Stomach smooth muscle (tissue), 2 donors: ENCODE data around the gene JARID2.

ENCODE experiments used
- H3K27ac ChIP-seq: one replicate; pipeline ENCODE4 v1.7.0; 2013; ENCODE audit warnings: mild to moderate bottlenecking, low read length, inconsistent platforms
- H3K27me3 ChIP-seq, 2 donors: one replicate each; pipeline ENCODE4 v1.7.0; 2013; ENCODE audit warnings: low read length in 2 of 2; ENCODE audit not compliant: insufficient read depth in 2 of 2, control insufficient read depth in 1 of 2
- H3K36me3 ChIP-seq, 2 donors: one replicate each; pipeline ENCODE4 v1.7.0; 2013; ENCODE audit warnings: low read length in 2 of 2; ENCODE audit not compliant: control insufficient read depth in 2 of 2, insufficient read depth in 2 of 2
- H3K4me1 ChIP-seq: one replicate; pipeline ENCODE4 v1.7.0; 2013; ENCODE audit warnings: low read length; ENCODE audit not compliant: control insufficient read depth, insufficient read depth
- H3K4me3 ChIP-seq, 2 donors: one replicate each; pipeline ENCODE4 v1.7.0; 2013; ENCODE audit warnings: low read length in 2 of 2
- H3K9ac ChIP-seq, 2 donors: one replicate each; pipeline ENCODE4 v1.7.0; 2013; ENCODE audit warnings: low read length in 2 of 2, mild to moderate bottlenecking in 1 of 2
- H3K9me3 ChIP-seq, 2 donors: one replicate each; pipeline ENCODE4 v1.7.0; 2013; ENCODE audit warnings: low read length in 2 of 2; ENCODE audit not compliant: control insufficient read depth in 2 of 2
- donor health status: healthy.
- donor health status: Pancreatic carcinoma.

JARID2 gene

DNA sequence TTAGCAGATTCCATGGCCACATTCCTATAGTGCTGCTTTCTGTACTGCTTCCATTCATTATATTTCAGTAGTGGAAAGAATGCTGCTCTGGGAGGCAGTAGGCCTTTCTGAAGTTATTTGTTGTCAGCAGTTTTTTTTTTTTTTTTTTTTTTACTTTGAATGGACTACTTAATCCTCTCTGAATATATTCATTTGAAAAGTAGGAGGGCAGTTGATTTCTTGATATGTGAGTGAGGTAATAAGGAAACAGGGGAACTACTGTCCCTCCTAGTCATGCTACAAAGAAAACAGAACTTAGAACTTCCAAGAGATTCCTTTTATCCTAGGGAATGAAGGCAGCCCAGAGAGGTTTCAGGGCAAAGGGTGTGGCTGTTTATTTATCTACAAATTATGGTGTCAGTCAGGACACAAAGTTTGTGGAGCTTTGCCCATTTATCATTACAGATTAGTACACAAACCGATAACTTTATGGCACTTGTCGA, 155.9 kb downstream of the JARID2 start:
- H3K4me1 ChIP-seq = peaks cover 26% of the 10 kb centered on the region
- H3K9ac ChIP-seq = no peak overlapping the region
- no peak overlapping the region for H3K27ac ChIP-seq
- no peaks in the 10 kb centered on the region for H3K27me3 ChIP-seq
- no peak overlapping the region for H3K4me3 ChIP-seq
- H3K36me3 ChIP-seq = no peaks in the 10 kb centered on the region
- no peaks in the 10 kb centered on the region for H3K9me3 ChIP-seq

DNA sequence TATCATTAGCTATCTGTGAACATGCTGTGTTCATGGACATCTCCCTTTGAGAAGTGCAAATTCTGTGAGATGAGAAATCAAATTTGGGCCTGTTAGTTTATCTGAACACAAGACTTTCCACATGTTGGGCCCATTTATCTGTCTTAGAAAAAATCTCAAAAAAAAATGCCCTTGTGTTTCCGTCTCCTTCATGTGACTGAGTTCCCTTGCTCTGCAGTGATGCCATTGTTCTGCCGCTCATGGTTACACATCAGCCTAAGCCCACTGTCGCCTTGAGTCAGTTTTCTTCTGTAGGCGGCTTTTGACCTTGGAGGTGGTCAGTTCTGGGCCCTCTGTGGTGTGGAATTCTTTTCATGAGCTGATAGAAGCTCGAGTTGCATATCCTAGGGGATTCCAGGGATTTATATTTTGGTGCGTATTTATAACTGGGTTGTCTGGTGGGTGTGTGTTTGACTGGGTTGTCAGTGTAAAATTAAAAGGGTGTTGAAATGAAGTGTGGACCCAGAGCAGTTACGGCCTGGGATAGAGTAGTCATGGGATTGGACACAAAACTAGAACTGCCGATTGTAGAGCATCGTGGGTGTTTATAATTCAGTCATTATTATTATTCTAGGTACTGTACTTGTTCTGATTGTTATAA, 156.7 kb downstream of the JARID2 start:
- no peak overlapping the region for H3K9ac ChIP-seq
- no peaks in the 10 kb centered on the region for H3K27me3 ChIP-seq
- no peak overlapping the region for H3K4me3 ChIP-seq
- H3K36me3 ChIP-seq = no peaks in the 10 kb centered on the region
- H3K27ac ChIP-seq = no peak overlapping the region
- peaks cover 26% of the 10 kb centered on the region for H3K4me1 ChIP-seq
- no peaks in the 10 kb centered on the region for H3K9me3 ChIP-seq

DNA sequence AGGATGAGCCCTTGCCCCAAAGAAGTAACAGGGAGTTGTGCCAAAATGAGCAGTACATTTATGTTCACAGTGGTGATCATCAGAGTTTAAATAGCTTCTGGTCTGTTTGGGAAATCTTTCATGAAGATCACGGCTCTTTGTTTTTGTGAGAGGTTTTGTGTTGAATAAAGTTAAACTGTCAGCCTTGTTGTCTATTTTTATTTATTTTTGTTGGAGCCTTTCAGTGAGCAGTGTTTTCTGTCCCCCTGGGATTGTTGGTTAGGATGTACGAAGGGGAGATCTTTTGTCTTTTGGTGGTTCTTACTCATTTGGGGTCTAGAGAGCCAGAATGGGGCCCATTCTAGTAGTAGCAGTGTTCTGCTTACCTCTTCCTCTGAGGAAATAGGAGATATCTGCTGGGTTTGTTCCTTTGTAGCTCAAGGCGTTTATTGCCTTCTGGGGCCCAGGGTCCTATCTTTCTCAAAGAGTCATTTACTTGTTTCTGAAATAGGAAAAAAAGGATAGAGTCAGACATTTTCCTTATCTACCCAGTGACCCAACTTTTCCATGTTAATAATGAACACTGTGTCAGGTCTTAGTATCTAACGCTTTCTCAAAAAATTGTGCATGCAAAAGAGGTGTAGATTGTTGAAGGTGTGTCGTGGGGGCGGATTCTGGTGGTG, 157.4 kb downstream of the JARID2 start:
- H3K9me3 ChIP-seq = no peaks in the 10 kb centered on the region
- H3K36me3 ChIP-seq = no peaks in the 10 kb centered on the region
- no peaks in the 10 kb centered on the region for H3K27me3 ChIP-seq
- no peak overlapping the region for H3K27ac ChIP-seq
- H3K9ac ChIP-seq = no peak overlapping the region
- H3K4me1 ChIP-seq = peaks cover 26% of the 10 kb centered on the region
- H3K4me3 ChIP-seq = no peak overlapping the region

- Histone ChIP-seq H3K4me3 (no peak overlapping the region), H3K9me3 (no peaks in the 10 kb centered on the region), H3K36me3 (no peaks in the 10 kb centered on the region), H3K9ac (no peak overlapping the region), H3K27me3 (no peaks in the 10 kb centered on the region), H3K4me1 (peaks cover 25% of the 10 kb centered on the region), H3K27ac (no peak overlapping the region)
Observed at GRCh38 chr6:15404685-15404980, 158.8 kb downstream of the JARID2 start.

DNA sequence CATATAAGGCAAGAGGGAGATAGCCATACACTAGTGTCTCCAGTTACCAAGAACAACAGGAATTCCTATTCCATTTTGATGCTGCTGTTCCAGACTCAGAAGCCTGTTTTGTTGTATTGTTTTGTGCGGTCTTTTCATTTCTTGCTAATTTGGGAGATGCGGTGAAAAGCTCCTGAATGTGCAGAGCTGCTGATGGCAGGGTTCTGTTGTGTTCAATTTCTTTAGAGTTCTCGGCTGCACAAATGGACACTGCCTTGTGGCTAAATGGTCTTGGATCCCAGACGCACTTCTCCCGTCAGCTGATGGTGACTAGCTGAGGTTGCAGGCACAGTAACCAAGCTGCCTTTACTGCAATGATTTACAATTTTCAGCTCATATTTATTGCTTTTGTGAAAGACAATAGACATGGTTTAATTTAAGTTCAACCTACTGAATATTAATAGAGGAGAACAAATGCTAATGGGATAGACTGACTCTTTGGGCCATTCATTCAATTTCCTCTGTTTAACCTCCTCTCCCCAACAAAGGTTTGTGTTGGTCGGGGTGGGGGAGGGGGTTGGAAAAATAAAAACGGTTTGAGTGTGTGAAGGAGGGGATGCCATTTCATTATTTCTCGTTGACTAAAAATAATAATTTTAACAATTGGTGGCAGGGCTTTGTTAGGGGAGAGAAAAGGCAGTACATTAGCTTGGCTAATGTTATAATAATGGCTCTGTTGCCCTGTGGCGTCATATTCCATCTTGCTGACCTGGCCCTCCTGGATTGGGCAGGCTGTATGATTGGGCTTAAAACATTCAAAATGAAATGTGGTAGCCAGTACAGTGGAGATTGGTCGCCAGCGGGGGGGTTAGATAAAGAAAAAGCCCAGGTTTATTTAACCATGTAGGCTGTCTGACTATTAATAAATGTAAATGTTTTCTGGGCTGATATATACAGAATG, 159.5 kb downstream of the JARID2 start:
- H3K4me3 ChIP-seq = no peak overlapping the region
- no peak overlapping the region for H3K9ac ChIP-seq

GRCh38 chr6:15406452-15406851, 160.6 kb downstream of the JARID2 start:
- H3K4me1 ChIP-seq = peaks cover 12% of the 10 kb centered on the region

More for the DNA sequence above, 159.5 kb downstream of the JARID2 start:
- no peaks in the 10 kb centered on the region for H3K9me3 ChIP-seq
- no peak overlapping the region for H3K27ac ChIP-seq
- H3K27me3 ChIP-seq = no peaks in the 10 kb centered on the region
- no peaks in the 10 kb centered on the region for H3K36me3 ChIP-seq
- H3K4me1 ChIP-seq = peaks cover 20% of the 10 kb centered on the region

GRCh38 chr6:15408008-15408407, 162.1 kb downstream of the JARID2 start:
- H3K27me3 ChIP-seq = no peaks in the 10 kb centered on the region
- H3K4me1 ChIP-seq = peaks cover 5% of the 10 kb centered on the region

More at GRCh38 chr6:15406452-15406851, 160.6 kb downstream of the JARID2 start:
- Histone ChIP-seq H3K27ac (no peak overlapping the region), H3K36me3 (no peaks in the 10 kb centered on the region), H3K9me3 (no peaks in the 10 kb centered on the region), H3K9ac (no peak overlapping the region), H3K4me3 (no peak overlapping the region), H3K27me3 (no peaks in the 10 kb centered on the region)

DNA sequence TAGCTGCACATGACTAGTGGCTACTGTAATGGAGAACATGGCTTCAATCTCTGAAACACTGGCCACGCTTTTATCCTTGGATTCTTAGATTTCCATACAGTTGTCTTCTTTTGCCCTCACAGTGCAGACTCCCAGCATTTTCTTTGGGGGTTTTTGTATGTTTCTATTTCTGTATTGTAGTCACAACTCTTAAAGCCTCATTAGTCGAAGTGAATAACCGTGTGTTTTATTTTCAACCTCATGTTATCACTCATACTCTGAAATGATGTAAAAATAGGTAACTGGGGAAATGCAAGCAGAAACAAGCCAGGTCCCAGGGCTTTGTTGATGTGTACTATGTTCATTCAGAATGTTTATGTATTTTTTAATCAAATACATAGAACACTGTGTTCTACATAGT, 162.9 kb downstream of the JARID2 start:
- Histone ChIP-seq H3K9ac (no peak overlapping the region), H3K4me3 (no peak overlapping the region), H3K4me1 (peaks cover 5% of the 10 kb centered on the region), H3K9me3 (no peaks in the 10 kb centered on the region), H3K36me3 (no peaks in the 10 kb centered on the region), H3K27ac (no peak overlapping the region), H3K27me3 (no peaks in the 10 kb centered on the region)

More at GRCh38 chr6:15408008-15408407, 162.1 kb downstream of the JARID2 start:
- no peak overlapping the region for H3K4me3 ChIP-seq
- H3K27ac ChIP-seq = no peak overlapping the region
- H3K9me3 ChIP-seq = no peaks in the 10 kb centered on the region
- no peak overlapping the region for H3K9ac ChIP-seq
- H3K36me3 ChIP-seq = no peaks in the 10 kb centered on the region

GRCh38 chr6:15409301-15410125, 163.6 kb downstream of the JARID2 start:
- H3K9me3 ChIP-seq = no peaks in the 10 kb centered on the region
- no peaks in the 10 kb centered on the region for H3K4me1 ChIP-seq
- no peaks in the 10 kb centered on the region for H3K36me3 ChIP-seq
- no peaks in the 10 kb centered on the region for H3K27me3 ChIP-seq
- H3K9ac ChIP-seq = no peak overlapping the region
- H3K4me3 ChIP-seq = no peak overlapping the region
- no peak overlapping the region for H3K27ac ChIP-seq

GRCh38 chr6:15410126-15410391, 164.2 kb downstream of the JARID2 start:
- Histone ChIP-seq H3K4me3 (no peak overlapping the region), H3K9ac (no peak overlapping the region), H3K36me3 (no peaks in the 10 kb centered on the region), H3K4me1 (no peaks in the 10 kb centered on the region), H3K9me3 (no peaks in the 10 kb centered on the region), H3K27ac (no peak overlapping the region), H3K27me3 (no peaks in the 10 kb centered on the region)
